ENCODE measurements around the gene ETFB.

ETFB gene

GRCh38 chr19:51372649-51373504 is 6.7 kb upstream of the ETFB start, which contains the start of gene NKG7:
Gene NKG7, minus strand, starts transcription at chr19:51372654. Its CDS starts 119 bp downstream, at chr19:51372535.
- DNase-seq = peak; percentile 82 to 86

- DNase-seq = no peak
Observed at GRCh38 chr19:51372021-51372648, 5.9 kb upstream of the ETFB start.

- DNase-seq = no peak
Observed at GRCh38 chr19:51371186-51371690, 5.0 kb upstream of the ETFB start.

- DNase-seq = no peak
Observed at GRCh38 chr19:51370230-51370629, 4.0 kb upstream of the ETFB start.

DNA sequence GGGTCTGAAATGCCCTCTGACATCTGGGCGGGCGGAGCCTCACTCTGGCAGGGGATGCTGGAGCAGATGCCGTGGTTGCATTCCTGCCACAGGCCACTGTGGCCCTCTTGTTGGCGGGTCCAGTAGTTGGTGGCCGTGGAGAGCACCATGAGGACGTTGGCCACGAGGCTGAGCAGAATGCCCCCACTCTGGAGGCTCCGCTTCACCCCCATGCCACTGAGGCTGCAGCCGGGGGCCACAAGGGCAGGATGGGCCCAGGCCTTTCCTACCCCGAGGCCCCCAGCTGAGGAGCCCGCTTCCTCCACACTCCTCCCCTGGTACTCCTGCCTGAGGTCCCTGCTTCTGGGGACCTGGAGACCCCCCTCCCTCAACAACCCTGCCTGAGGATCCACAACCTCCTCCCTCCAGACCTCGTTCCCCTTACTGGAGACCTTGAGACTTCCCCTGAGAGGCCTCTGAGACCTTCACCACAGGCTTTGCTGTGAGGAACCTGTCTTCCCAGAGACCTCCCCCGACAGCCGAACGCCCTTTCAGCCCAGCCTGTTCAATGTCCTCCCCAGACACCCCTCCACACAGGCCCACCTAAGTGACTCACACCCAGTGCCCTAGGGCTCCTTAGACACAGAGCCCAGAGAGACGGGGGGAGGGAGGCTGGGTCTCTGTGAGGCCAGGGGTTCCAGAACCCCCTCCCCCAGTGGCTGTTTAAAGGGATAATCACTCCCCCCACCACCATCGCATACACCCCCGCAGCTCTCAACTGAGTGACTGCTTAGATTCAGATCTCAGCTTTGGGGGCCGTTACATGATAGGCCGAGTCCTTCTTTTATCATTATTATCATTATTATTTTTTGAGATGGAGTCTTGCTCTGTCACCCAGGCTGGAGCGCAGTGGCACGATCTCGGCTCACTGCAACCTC is 2.4 kb upstream of the ETFB start, which contains the start of gene CLDND2:
TSS of gene CLDND2 (minus strand) at position 638 of the 917 bp plus-strand sequence. CDS start at position 212, 426 bp downstream.
- DNase-seq = peak; percentile 27 to 29

DNA sequence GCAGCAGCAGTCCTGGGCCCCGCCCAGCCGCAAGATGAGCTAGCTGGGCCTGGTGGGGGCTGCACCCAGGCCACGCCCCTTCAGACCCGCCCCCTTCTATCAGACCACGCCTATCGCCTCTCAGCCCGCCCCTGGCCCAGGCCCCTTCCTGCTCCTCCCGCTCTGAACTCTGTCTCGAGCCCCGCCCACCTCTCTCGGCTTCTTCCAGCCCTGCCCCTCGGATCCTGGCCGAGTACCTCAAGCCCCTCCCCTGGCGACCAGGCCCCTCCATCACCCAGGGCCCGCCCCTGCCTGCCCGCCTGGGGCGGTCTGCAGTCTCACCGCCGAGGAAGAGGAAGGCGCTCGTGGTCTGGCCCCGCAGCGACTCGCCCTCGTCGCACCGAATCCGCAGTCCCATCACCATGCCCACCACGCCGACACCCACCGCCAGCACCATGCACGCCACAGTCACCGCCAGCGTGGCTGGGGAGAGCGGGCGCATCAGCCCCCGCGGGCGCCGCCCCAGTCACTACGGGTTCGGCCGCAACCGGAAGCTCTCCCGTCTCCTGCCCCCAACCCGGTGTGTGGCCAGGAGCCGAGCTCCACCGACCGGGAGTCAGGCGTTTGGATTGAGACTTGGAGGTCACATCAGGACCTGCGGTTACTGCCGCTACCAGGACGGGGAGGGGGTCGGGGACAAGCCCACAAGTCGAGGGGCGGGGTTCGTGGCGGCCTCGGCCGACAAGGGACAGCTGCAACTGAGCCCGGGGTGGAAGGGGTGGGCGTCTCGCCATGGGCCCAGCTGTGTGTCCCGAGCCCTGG is 1.6 kb upstream of the ETFB start:
- peak; percentile 98 for DNase-seq

DNA sequence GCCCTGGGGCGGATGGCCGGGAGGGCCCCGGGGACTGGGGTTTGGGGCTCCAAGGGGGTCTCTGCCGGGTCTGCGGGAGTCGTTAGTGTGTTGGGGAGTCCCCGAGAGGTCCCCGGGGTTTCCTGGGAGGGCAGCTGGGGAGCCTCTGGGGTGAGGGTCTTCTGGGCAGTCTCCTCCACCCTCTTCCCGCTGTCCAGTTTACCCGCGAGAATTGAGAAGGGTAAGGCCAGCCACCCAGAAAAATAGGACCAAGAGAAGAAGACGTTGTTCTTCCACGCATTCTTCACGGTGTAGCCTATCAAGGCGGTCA is 1.0 kb upstream of the ETFB start:
- DNase-seq = no peak

DNA sequence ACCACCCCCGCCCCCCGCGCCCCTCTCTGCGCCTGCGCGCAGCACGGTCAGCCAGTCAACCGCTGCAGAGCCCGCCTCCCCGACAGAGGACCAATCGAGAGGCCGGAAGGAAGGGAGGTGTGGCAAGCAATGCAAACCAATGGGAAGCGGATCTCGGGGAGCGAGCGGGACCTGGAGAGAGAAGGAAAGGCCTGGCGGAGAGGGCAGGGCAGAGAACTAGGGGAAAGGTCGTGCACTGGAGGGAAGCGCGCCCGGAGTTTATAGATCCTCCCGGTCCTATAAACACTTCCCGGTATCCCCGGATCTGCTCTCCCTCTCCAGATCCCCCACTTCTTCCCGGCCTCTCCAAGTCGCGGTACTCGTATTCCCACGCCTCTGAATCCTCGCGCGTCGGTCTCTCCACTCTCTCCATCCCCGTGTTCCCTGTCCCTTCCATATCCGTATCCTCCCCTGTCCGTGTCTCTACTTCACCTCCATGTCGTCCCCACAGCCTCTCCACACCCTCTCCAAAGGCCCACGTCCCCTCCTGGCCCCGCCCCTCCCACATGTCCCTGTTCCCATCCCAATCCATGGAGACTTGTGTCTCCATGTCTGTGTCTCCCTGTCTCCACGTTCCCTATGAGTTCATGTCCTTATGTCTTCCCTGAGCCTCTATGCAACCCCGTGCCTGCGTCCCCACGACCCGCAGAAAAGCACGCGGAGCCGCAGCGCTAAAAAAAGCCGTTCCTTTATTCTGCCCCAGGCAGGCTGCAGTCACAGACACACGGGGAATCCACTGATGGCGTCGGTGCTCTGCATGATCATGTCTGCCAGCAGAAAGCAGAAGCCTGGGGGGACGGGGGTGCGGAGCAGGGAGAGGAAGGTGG is 434 bp upstream of the ETFB start:
- peak; percentile 95 to 96 for DNase-seq

DNA sequence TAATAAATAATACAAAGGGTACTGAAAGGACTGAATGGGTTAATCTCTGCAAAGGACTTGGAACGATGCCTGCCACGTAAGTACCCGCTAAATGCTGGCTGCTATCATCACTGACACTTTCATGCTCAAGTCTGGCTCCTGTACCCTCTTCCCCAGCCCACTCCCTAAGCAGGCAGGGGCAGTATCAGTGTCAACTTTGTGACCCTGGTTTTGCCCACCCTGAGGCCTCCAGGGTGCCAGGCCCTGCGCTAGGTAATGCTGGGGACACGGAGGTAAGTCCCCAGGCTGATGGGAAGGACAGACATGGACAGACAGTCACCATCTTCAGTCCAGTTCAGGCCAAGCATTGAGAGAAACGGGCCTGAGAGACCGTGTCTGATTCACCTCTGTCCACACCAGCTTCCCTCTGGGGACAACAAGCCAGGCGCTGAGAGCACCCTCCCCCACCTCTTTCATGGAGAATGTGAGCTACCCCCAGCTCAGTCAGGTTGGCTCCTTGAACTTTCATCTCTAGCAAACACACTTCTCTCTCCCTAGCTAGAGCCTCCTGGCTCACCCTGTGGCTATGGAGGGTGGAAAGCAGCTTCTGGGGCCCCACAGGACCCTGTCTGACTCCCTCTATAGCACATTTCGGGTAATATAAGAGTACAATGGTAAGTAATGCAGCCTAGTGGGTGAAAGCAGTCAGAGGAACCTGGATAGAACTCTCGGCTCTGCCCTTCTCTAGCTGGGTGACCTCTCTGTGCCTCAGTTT is 800 bp downstream of the ETFB start:
- DNase-seq = peak in 1 of 2 donors; percentile 33

GRCh38 chr19:51364200-51365106 is 1.7 kb downstream of the ETFB start:
- no peak for DNase-seq

DNA sequence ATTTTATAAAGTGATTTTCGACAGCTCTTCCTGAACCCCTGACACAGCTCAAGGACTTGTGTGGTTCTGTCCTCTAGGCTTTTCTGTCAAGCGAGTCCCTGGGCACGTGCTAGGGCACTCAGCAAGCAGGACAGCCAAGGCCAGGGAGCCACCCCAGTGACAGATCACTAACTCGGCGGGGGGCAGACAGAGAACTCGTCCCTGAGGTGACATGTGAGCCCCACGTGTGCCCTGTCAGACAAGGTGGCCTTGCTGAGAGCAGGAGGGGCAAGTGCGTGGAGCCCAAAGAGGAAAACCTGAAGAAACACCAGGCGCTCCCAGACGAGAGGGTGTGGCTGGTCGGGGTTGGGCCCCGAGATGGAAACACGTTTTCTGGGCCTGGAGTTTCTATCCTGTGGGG is 4.9 kb downstream of the ETFB start:
- DNase-seq = no peak

GRCh38 chr19:51359294-51359693 is 6.9 kb downstream of the ETFB start:
- DNase-seq = no peak

DNA sequence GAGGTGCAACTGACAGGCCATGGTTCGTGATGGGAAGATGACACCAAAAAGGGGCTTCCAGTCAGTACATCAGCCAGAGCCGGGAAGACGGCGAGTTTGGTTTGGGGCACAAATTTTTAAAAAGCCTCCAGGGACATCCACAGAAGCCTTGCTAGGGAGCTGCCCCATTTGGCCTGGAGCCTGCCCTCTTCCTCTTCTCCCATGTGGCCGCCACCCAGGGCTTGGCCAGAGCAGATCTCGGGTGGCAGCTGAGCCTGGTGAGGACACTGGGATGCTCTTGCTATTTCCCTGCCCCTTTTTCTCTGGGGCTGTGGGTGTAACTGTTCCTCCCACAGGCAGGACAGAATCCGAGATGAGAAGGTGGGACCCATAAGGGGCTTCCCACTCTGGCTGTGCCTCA is 8.2 kb downstream of the ETFB start:
- no peak for DNase-seq

DNA sequence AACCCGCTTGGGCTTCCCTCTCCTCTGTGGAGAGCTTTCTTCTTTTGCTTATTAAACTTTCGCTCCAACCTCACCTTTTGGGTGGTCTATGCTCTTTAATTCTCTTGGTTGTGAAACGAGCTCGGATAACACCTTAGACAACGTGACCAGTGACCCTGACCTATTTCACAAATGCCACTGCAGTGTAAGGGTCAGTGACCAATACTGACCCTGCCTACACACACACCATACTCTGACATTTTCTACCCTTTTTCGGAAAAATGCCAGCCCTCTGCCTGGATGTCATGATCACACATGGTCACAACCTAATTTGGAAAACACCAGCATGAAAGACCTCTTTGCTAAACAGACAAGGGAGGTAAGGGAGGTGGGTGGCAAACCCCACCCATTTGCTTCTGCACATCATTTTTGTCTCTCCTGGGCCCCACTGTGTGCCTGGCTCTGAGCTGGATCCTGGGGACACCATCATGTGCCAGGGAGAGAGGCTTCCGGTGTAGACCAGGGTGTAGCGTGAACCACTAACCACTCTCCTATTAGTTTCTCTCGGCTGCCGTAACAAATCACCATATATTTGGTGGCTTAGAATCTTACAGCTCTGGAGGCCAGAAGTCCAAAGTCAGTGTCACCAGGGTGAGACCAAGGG is 9.9 kb downstream of the ETFB start:
- DNase-seq = no peak

DNA sequence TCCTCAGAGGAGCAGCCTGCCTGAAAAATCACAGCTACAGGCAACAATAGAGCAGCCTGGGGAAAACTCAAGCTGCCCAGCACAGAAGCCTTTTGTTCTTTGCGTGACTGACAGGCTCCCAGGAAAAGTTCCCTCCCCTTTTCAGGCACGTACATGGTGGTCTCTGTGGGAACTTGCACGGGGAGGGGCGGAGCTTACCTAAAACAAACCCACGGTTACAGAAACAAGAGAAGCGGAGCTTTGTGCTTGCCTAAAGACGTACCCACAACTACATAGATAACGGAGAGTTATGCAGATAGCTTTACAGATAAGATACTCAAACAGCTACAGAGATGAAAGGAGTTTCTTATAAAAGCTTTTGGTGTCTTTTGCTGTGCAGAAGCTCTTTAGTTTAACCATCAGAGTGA is 11.4 kb downstream of the ETFB start:
- DNase-seq = peak; percentile 40 to 42

DNA sequence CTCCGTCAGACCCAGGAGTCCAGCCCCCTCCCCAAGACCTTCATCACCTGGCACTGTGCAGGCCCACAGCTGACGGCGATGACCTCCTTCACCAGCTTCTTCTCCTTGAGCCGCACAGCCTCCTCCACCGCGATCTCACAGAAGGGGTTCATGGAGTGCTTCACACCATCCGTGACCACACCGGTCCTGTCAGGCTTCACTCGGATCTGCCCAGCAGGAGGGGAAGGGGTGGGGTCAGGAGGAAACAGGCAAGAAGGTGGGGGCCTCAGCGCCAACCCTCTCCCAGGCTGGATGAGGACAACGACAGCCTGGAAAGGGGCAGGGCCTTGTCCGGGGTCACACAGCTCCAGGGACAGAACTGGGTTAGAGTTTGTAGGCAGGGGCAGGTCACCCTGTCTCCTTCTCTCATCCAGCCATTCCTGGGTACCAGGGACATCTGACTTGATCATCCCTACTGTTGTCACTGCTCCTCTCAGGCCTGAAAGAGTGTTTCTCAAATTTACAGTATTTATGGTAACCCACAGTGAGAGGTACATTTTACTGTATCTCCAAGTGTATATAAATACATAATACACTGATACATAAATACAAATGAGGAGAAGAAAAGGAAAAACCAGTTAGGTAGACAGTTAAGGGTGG is 12.0 kb downstream of the ETFB start:
- no peak for DNase-seq

DNA sequence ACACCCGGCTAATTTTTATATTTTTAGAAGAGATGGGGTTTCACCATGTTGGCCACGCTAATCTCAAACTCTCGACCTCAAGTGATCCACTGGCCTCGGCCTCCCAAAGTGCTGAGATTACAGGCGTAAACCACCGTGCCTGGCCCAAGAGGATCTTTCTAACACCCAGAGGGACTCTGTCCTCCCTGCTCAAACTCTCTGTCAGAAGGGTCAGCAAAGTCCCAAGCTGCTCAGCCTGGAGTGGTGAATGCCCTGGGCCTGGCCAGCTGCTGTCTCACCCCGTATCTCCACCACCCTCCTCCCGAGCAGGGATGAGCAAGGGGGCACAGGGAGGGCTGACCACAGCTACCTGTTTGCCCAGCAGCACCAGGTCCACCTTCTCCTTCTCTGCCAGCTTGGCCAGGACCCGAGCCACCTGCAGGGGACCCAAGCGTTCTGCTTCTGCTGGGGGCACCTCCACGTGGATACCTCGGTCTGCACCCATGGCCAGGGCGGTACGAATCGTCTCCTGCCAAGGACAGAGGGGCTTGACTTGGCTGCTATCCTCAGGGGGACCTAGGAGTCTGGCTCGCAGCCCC is 13.3 kb downstream of the ETFB start:
- DNase-seq = no peak

All from CD4-positive, alpha-beta T cell treated with Interleukin-4 for 1 hour (primary cell).